Naive thymus-derived CD4-positive, alpha-beta T cell (primary cell): ENCODE data around the gene CLSTN1. TPM values are rescaled to one million over a fixed set of nuclear protein-coding genes. Genes with fewer than 3 reads are reported as not detected.
"Not testable (repeated sequence)": the region's sequence is repeated elsewhere in the genome, so short reads cannot be mapped to it uniquely, and the experiment has no call there.

ENCODE experiments used
- ATAC-seq: fragments of 150-1000 bp; cut with Tn5 transposase; 2 replicates; pipeline ENCODE4 v1.10.0; 2021; ENCODE audit warnings: mild to moderate bottlenecking, moderate library complexity
- CTCF ChIA-PET: fragments of 350-600 bp; sonication (Branson Sonifier 250); formaldehyde crosslinking; loops from one replicate; lab custom pipeline; 2021; ENCODE audit warnings: antibody characterized with exemption; lab: Charles Lee
- POLR2A ChIA-PET: fragments of 350-600 bp; sonication (Branson Sonifier 250); formaldehyde crosslinking; loops from one replicate; lab custom pipeline; 2021; ENCODE audit warnings: antibody characterized with exemption, inconsistent platforms; lab: Charles Lee
- DNase-seq, 9 donors: peaks; one replicate each; pipeline versions ENCODE4 v3.0.0 to v3.0.0-alpha.2; 2020 to 2022; ENCODE audit warnings: mixed read lengths in 1 of 9
- H3K27ac ChIP-seq: one replicate; pipeline ENCODE4 v1.7.0; 2013; ENCODE audit warnings: mild to moderate bottlenecking, low read depth, low read length, moderate library complexity
- H3K27me3 ChIP-seq, 2 donors: one replicate each; pipeline ENCODE4 v1.7.0; 2013; ENCODE audit warnings: low read length in 2 of 2, mild to moderate bottlenecking in 2 of 2, moderate library complexity in 2 of 2; ENCODE audit not compliant: control insufficient read depth in 2 of 2, insufficient read depth in 2 of 2
- H3K36me3 ChIP-seq, 3 experiments: 1 replicate in 2 of 3; 2 replicates in 1 of 3; pipeline ENCODE4 v1.7.0; 2013; ENCODE audit warnings: low read length in 3 of 3, mild to moderate bottlenecking in 3 of 3, moderate library complexity in 1 of 3; ENCODE audit not compliant: insufficient read depth in 3 of 3, control insufficient read depth in 2 of 3
- H3K4me1 ChIP-seq, 2 donors: one replicate each; pipeline ENCODE4 v1.7.0; 2013; ENCODE audit warnings: low read length in 2 of 2, mild to moderate bottlenecking in 2 of 2, moderate library complexity in 1 of 2; ENCODE audit not compliant: control insufficient read depth in 2 of 2, insufficient read depth in 2 of 2
- H3K4me3 ChIP-seq: 2 replicates; pipeline ENCODE4 v1.7.0; 2013; ENCODE audit warnings: mild to moderate bottlenecking, low read length
- H3K9me3 ChIP-seq, 3 experiments: 1 replicate in 2 of 3; 2 replicates in 1 of 3; pipeline ENCODE4 v1.7.0; 2013; ENCODE audit warnings: low read length in 3 of 3; ENCODE audit not compliant: control insufficient read depth in 2 of 3
- H3K27ac Mint-ChIP-seq, 9 donors: one replicate each; pipeline ENCODE4 v1.8.0; 2020 to 2022; ENCODE audit warnings: mixed read lengths in 9 of 9, mild to moderate bottlenecking in 8 of 9, moderate library complexity in 5 of 9, inconsistent platforms in 2 of 9
- H3K27me3 Mint-ChIP-seq, 5 donors: one replicate each; pipeline ENCODE4 v1.8.0; 2021 to 2022; ENCODE audit warnings: mixed read lengths in 5 of 5, mild to moderate bottlenecking in 1 of 5
- H3K36me3 Mint-ChIP-seq, 5 donors: one replicate each; pipeline ENCODE4 v1.8.0; 2020 to 2022; ENCODE audit warnings: mixed read lengths in 5 of 5, mild to moderate bottlenecking in 3 of 5, inconsistent platforms in 1 of 5
- H3K4me1 Mint-ChIP-seq, 7 donors: one replicate each; pipeline ENCODE4 v1.8.0; 2020 to 2022; ENCODE audit warnings: mixed read lengths in 7 of 7, mild to moderate bottlenecking in 3 of 7, inconsistent platforms in 1 of 7
- H3K4me3 Mint-ChIP-seq, 10 donors: one replicate each; pipeline ENCODE4 v1.8.0; 2020 to 2022; ENCODE audit warnings: mild to moderate bottlenecking in 10 of 10, mixed read lengths in 10 of 10, moderate library complexity in 6 of 10, inconsistent platforms in 2 of 10
- H3K9me3 Mint-ChIP-seq, 11 donors: one replicate each; pipeline ENCODE4 v1.8.0; 2020 to 2022; ENCODE audit warnings: mixed read lengths in 11 of 11, mild to moderate bottlenecking in 4 of 11, inconsistent platforms in 1 of 11, moderate library complexity in 1 of 11
- intact Hi-C, 2 donors: fragments of 100-400 bp; cut with micrococcal nuclease; formaldehyde crosslinking; loops; one replicate each; pipeline ENCODE4 v1.15.1; 2023
- polyA plus RNA-seq, 2 donors: library from polyadenylated mRNA; unstranded; fragments of 300-500 nt; fragmentation: Illumina TruSeq; gene quantifications; one replicate each; pipeline ENCODE4 v1.2.3, GENCODE V29; 2021
- total RNA-seq, 6 experiments: library from RNA in 5 of 6; stranded (reverse) in 5 of 6; gene quantifications; 1 replicate in 5 of 6; 2 replicates in 1 of 6; pipeline ENCODE4 v1.2.3 and lab custom pipeline; 2021 to 2026

The CLSTN1 gene
- total and polyA plus RNA-seq, 7 experiments from 2014 or later, result 16.9 to 116 (median 78.3) TPM

DNA sequence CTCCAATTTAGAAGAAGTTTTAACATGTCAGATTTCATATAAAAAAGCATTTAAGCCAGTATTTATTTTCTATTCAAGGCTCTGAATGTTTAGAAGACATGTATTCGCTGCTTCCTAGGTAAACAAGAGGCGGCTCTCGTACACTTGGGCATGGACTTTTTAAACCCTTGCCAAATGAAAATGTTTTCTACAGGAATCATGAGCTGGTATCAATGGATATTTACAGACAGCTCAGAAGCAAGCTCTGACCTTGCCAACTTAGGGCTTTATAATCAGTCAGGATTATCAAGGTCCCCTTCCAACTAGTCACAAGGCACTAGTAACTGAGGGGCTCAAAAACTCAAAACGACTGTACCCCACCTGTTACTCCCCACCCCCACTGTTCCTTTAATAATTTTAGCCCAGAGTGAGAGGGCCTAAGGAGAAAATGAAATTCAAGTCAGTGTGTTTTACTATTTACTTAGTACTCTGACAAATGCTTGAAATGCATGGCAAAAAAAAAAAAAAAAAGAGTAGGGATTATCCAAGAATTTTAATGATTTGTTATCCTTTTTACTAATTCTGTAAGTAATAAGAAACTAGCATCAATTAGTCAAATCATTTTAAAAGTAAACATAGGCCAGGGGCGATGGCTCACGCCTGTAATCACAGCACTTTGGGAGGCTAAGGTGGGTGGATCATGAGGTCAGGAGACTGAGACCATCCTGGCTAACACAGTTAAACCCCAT, 12.4 kb downstream of the CLSTN1 start:
- no peaks in the 10 kb centered on the region for H3K9me3 Mint-ChIP-seq

GRCh38 chr1:9809100-9809510, 14.7 kb downstream of the CLSTN1 start:
- Histone ChIP-seq H3K9me3 (no peaks in the 10 kb centered on the region), H3K4me3 (no peak overlapping the region), H3K4me1 (peaks cover 0 to 10% of the 10 kb centered on the region in 2 donors), H3K36me3 (no peaks in the 10 kb centered on the region), H3K27me3 (no peaks in the 10 kb centered on the region), H3K27ac (no peak overlapping the region)
- Mint-ChIP-seq H3K4me1 (peaks cover 31 to 71% (median 51%) of the 10 kb centered on the region in 7 donors), H3K27ac (peak overlapping the region in 8 of 9 donors; percentile 22 to 81 (median 51)), H3K27me3 (no peaks in the 10 kb centered on the region), H3K9me3 (no peaks in the 10 kb centered on the region), H3K36me3 (peaks cover 0 to 7% (median 0%) of the 10 kb centered on the region in 5 donors), H3K4me3 (peak overlapping the region in 2 of 10 donors; percentile 30 to 56)
- ATAC-seq (no peak), DNase-seq (no peak)
- ChIA-PET CTCF (no interaction called here), POLR2A (no interaction called here)
- intact Hi-C loops, result no loop called here

More for the DNA sequence above, 12.4 kb downstream of the CLSTN1 start:
- Histone ChIP-seq H3K36me3 (no peaks in the 10 kb centered on the region), H3K27me3 (no peaks in the 10 kb centered on the region), H3K4me1 (peaks cover 0 to 10% of the 10 kb centered on the region in 2 donors), H3K27ac (no peak overlapping the region), H3K9me3 (no peaks in the 10 kb centered on the region), H3K4me3 (no peak overlapping the region)
- H3K4me1 Mint-ChIP-seq, result peaks cover 48 to 71% (median 58%) of the 10 kb centered on the region in 7 donors
- intact Hi-C loops, result no loop called here
- CTCF ChIA-PET, result interaction anchor here (1.0 kb wide), 1 partner anchor 57 kb away, joined by 3 read pairs; no protein-coding TSS in a partner anchor
- DNase-seq (no peak), ATAC-seq (no peak)
- peaks cover 0 to 11% (median 4%) of the 10 kb centered on the region in 5 donors for H3K36me3 Mint-ChIP-seq
- peak overlapping the region in 2 of 9 donors; percentile 21 to 30 for H3K27ac Mint-ChIP-seq
- no peak overlapping the region for H3K4me3 Mint-ChIP-seq
- no peaks in the 10 kb centered on the region for H3K27me3 Mint-ChIP-seq
- POLR2A ChIA-PET, result no interaction called here

DNA sequence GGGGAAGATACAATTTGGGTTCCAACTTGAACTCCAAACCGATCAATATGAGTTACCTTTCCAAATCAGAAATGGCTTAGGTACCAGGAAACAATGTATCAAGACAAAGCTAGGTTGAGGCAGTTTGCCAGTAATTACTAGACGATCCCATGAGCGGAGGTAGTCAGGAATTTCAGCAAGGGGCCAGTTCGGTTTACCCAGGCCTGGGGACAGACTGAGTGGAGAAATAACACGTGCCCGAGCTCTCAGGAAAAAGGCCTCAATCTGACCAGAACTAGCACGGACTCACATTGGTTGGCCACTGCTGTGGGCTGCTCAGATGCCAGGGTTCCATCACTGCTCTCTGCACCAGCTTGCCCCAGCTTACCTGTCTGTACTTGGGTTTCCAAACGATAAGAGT, 15.3 kb downstream of the CLSTN1 start:
- Mint-ChIP-seq H3K27ac (peak overlapping the region in 5 of 9 donors; percentile 57 to 81 (median 73)), H3K9me3 (no peaks in the 10 kb centered on the region), H3K36me3 (peaks cover 0 to 7% (median 0%) of the 10 kb centered on the region in 5 donors), H3K4me3 (no peak overlapping the region), H3K27me3 (no peaks in the 10 kb centered on the region), H3K4me1 (peaks cover 31 to 69% (median 49%) of the 10 kb centered on the region in 7 donors)
- POLR2A ChIA-PET, result interaction anchor here (0.6 kb wide), 1 partner anchor 21 kb away, joined by 3 read pairs; no protein-coding TSS in a partner anchor
- Histone ChIP-seq H3K9me3 (no peaks in the 10 kb centered on the region), H3K36me3 (no peaks in the 10 kb centered on the region), H3K4me1 (peaks cover 0 to 10% of the 10 kb centered on the region in 2 donors), H3K4me3 (no peak overlapping the region), H3K27ac (no peak overlapping the region), H3K27me3 (no peaks in the 10 kb centered on the region)
- DNase-seq (no peak), ATAC-seq (no peak)
- CTCF ChIA-PET, result no interaction called here
- intact Hi-C loops, result no loop called here

- no peak for DNase-seq
- H3K27ac ChIP-seq, result no peak overlapping the region
- Mint-ChIP-seq H3K27ac (peak overlapping the region in 4 of 9 donors; percentile 16 to 73 (median 42)), H3K4me1 (peaks cover 31 to 74% (median 56%) of the 10 kb centered on the region in 7 donors), H3K36me3 (peaks cover 0 to 11% (median 0%) of the 10 kb centered on the region in 5 donors), H3K4me3 (peak overlapping the region in 4 of 10 donors; percentile 21 to 33 (median 26)), H3K27me3 (no peaks in the 10 kb centered on the region), H3K9me3 (no peaks in the 10 kb centered on the region)
- no peaks in the 10 kb centered on the region for H3K27me3 ChIP-seq
- H3K4me3 ChIP-seq, result no peak overlapping the region
- no peaks in the 10 kb centered on the region for H3K36me3 ChIP-seq
- ChIA-PET CTCF (no interaction called here), POLR2A (no interaction called here)
- no peak for ATAC-seq
- H3K9me3 ChIP-seq, result no peaks in the 10 kb centered on the region
- peaks cover 0 to 10% of the 10 kb centered on the region in 2 donors for H3K4me1 ChIP-seq
- intact Hi-C loops, result no loop called here
Observed at GRCh38 chr1:9807541-9807940, 16.2 kb downstream of the CLSTN1 start.

DNA sequence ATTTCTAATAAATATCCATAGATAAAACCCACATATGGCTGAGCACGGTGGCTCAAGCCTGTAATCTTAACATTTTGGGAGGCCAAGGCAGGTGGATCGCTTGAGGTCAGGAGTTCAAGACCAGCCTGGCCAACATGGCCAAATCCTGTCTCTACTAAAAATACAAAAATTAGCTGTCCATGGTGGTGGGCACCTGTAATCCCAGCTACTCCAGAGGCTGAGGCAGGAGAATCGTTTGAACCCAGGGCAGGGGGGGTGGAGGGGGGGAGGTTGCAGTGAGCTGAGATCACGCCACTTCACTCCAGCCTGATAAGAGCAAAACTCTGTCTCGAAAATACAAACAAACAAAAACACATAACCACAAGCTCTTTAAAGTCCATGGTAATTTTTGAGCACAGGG, 17.8 kb downstream of the CLSTN1 start:
- Mint-ChIP-seq H3K27ac (peak overlapping the region in 3 of 9 donors; percentile 17 to 72 (median 38)), H3K4me1 (peaks cover 30 to 78% (median 65%) of the 10 kb centered on the region in 7 donors), H3K36me3 (peaks cover 0 to 17% (median 0%) of the 10 kb centered on the region in 5 donors)
- intact Hi-C loops, H3K27me3 Mint-ChIP-seq, H3K9me3 ChIP-seq, H3K36me3 ChIP-seq, H3K4me3 ChIP-seq, H3K4me3 Mint-ChIP-seq, ATAC-seq, POLR2A ChIA-PET, H3K27me3 ChIP-seq, H3K27ac ChIP-seq, DNase-seq, H3K9me3 Mint-ChIP-seq: not testable (repeated sequence)
- peaks cover 0 to 15% of the 10 kb centered on the region in 2 donors for H3K4me1 ChIP-seq
- CTCF ChIA-PET, result interaction anchor here (0.7 kb wide), 1 partner anchor 57 kb away, joined by 4 read pairs; no protein-coding TSS in a partner anchor

DNA sequence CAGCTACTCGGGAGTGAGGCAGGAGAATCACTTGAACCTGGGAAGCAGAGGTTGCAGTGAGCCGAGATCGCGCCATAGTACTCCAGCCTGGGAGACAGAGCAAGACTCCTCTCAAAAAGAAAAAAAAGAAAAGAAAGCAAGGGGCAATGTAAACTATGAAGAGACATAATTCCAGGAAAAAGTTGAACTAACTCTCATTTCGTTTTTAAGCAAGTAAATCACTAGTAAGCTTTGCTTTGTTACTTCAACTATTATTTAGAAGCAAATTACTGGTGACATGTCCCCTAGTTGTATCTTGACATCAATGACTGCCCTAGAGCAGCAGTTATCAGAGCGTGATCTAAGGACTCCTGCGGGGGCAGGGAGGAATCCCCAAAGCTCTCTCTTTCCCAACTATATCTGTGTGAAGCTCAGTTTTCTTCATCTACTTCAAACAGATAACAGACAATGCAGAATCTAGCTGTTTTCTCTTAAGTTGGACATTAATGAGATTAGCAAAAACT, 18.7 kb downstream of the CLSTN1 start:
- no peak for DNase-seq
- CTCF ChIA-PET, result interaction anchor here (0.8 kb wide), 1 partner anchor 20 kb away, joined by 3 read pairs; no protein-coding TSS in a partner anchor

More for the DNA sequence above, 18.7 kb downstream of the CLSTN1 start:
- peak overlapping the region in 4 of 9 donors; percentile 9 to 56 (median 39) for H3K27ac Mint-ChIP-seq
- Histone ChIP-seq H3K9me3 (no peaks in the 10 kb centered on the region), H3K27me3 (no peaks in the 10 kb centered on the region), H3K4me1 (peaks cover 0 to 15% of the 10 kb centered on the region in 2 donors), H3K27ac (no peak overlapping the region), H3K36me3 (no peaks in the 10 kb centered on the region), H3K4me3 (no peak overlapping the region)
- intact Hi-C loops, result no loop called here
- peaks cover 27 to 76% (median 62%) of the 10 kb centered on the region in 7 donors for H3K4me1 Mint-ChIP-seq
- peak overlapping the region in 2 of 10 donors; percentile 13 to 54 for H3K4me3 Mint-ChIP-seq
- H3K9me3 Mint-ChIP-seq, result no peaks in the 10 kb centered on the region
- H3K36me3 Mint-ChIP-seq, result peaks cover 0 to 17% (median 2%) of the 10 kb centered on the region in 5 donors
- no peaks in the 10 kb centered on the region for H3K27me3 Mint-ChIP-seq
- POLR2A ChIA-PET, result interaction anchor here (1.0 to 1.9 kb wide), 2 partner anchors 17 to 85 kb away, joined by 4 to 9 read pairs; no protein-coding TSS in a partner anchor
- no peak for ATAC-seq
